Activated CD8-positive, alpha-beta memory T cell treated with anti-CD3 and anti-CD28 coated beads, Interleukin-2, amount 50 U/mL, for 48 hours (primary cell): ENCODE data around the gene SOHLH1.
A peak's percentile ranks its signal among the peaks of the same experiment; 100 is the strongest.

ENCODE experiments used
- DNase-seq: peaks from one replicate; pipeline ENCODE4 v3.0.0-alpha.2; 2020

SOHLH1 gene

DNA sequence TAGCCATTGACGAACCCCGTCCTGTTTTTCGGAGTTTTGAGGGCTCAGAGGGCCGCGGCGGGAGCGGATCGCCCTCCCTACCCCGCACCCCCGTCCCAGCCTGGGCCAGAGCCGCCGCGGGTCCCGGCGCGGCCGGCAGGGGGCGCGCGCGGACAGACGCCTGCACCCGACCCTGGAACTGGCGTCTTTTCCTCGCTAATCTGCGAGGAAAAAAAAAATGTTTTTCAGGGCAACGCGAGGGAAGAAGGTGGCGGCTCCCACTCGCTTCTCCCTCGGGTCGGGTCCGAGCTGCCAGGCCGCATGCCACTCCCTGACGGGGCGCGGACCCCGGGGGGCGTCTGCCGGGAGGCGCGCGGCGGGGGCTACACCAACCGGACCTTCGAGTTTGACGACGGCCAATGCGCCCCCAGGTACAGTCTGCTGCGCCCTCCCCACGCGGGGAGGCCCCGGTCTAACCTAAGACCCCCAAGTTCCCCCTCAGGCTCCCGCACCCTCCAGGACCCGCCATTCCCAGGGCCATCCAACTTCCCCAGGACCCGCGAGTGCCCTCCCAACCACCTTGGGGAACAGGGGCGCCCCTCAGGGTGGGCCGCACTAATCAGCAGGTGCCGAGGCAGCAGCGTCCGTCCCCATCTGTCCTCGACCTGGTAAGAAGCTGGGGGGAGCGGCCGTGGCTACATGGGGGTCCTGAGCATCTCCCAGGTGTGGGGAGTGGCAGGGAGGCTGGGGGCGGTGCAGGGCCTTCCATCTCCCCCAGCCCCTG is 2.9 kb upstream of the SOHLH1 start, which contains the start of gene KCNT1:
Gene KCNT1 (plus strand): TSS at position 227 of the 763 bp plus-strand sequence. CDS start 74 bp downstream, at position 301.
- peak; percentile 93 for DNase-seq

GRCh38 chr9:135701067-135701958 is 2.0 kb upstream of the SOHLH1 start:
- DNase-seq = peak; percentile 58

DNA sequence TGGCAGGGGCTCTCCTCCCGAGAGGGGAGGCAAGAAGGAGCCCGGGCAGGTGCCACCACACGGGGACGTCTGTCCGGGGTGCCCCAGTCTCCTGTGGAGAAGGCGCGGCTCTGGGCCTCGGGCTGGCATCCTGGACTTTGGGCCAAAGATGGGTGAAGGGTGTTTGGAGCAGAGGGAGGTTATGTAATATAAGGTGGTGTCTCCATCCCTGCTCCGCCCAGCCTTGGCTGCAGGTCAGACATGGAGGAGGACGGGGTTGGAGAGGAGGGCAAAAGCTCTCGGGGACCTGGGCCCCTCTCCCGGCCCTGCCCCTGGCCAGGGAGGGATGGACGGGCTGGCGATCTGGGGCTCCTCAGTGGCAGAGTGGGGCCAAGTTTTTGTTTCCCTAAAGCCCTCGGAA is 1.2 kb upstream of the SOHLH1 start:
- no peak for DNase-seq

DNA sequence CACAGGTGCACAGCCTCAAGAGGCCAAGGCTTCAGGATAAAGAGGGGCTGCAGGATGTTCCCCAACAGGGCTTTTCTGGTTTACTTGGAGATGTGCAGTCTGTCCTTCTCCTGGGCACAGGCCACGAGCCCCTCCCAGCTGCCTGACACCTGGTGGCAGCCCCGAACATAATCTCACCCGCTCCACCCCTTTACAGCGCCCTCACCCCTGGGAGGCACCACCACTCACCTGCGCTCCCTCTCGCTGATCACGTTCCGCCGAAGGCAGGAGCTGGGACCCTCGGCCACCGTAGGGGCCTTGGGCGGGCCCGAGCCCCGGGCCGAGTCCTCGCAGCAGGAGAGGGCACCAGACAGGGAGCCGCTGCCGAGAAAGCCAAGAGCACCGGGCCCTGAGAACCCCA is 514 bp downstream of the SOHLH1 start:
- DNase-seq = no peak

DNA sequence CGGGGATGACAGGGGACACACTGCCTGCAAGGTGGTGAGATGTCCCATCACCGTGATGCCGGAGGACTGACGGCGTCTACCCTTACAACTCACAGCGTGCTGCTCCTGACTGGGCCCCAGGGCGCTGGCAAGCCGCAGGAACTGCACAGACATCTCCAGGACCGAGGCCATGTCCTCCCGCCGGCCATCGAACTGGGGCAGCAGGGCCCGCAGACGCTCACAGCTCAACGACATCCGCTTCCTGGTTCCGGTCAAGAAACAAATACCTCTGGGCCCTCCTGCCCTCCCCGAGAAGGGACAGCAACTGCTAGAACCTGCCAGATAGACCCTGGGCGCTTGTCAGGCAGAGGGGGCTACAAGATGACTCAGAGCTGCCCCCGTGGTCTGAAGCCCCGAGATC is 1.0 kb downstream of the SOHLH1 start:
- DNase-seq = no peak

DNA sequence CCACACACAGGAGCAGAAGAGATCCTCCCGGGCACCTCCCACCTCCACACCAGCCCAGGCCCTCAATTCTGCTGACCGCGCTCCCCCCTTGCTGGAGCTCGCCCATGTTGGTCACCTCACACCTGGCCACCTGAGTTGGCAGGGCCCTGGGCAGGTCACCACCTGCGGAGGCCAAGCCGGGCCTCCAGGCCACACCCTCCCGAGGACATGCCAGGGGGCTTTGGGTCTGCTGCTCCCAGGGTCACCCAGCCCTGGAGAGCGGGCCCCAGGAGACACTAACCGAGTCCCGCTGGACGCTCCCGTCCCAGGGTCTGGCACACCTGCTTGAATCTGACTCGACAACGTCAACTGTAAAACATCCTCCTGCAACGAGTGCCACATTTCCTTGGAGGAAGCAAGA is 2.1 kb downstream of the SOHLH1 start:
- DNase-seq = no peak

- no peak for DNase-seq
Measured at GRCh38 chr9:135696446-135696845, 2.8 kb downstream of the SOHLH1 start.

DNA sequence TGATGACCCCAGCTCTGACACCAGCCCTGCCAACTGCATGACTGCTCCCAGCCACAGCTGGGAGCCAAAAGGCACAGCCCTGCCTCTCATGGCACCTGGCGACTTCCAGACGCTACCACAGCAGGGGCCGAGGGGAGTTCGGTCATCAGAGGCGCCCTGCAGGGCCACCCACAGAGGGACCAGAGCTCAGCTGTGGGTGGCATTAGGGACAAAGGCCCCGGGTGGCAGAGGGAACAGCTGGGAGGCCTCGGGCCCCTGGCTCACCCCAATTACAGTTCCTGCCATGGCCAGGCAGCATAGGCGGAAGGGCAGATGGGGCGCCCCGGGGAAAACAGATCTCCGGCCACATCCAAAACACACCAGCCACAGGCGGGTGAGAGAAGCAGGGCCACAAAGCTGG is 3.6 kb downstream of the SOHLH1 start:
- no peak for DNase-seq

DNA sequence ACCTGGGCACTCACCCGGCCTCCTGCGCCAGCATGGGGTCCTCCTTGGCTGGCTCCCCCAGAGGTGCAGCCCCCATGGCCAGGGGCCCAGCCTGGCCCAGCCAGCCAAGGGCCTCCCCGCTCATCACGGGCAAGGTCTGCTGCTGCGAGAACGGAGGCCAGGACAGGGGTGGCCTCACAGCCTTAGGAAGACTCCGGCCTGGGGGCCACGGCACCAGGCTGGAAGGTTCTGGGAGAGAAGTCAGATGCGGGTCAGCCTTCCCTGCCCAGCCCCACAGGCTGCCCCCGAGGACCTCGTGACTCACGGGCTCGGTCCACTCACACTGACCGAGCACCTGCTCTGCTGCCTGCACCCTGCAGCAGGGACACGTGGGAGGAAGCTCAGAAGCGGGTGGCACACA is 4.2 kb downstream of the SOHLH1 start:
- DNase-seq = no peak

DNA sequence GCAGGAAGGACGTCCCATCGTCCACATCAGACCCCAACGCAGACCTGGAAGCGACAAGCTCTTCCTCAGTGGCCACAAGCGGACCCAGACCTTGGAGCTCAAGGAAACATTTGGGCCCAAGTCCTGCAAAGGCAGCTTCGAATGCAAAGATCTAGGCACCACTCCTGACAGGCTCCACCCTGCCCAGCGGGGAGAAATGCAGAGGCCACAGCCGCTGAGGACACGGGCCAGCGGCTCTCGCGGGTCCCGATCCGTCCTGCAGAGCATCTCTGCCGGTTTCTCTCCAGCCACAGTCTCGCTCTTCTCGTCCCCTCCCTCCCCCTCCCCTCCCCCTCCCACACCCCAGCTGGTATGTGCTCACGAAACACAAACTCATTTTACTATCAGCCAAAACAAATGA is 4.9 kb downstream of the SOHLH1 start:
- no peak for DNase-seq

DNA sequence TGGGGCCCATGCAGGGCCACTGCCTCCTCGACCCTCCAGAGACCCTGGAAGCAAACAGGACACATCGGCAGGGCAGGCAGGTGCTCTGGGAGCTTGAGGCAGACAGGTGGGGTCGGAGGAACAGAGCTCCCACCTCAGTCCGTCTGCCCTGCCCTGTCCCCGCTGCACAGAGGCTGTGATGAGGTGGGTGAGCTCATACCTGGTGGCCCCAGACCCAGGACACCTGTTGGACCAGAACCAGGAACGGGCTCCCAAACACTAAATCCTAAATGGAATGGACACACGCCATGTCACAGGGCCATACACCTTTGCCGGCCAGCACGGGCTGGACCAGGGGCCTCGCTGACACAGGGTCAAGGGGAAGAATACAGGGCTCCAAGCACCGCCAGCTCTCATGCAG is 5.5 kb downstream of the SOHLH1 start:
- no peak for DNase-seq

DNA sequence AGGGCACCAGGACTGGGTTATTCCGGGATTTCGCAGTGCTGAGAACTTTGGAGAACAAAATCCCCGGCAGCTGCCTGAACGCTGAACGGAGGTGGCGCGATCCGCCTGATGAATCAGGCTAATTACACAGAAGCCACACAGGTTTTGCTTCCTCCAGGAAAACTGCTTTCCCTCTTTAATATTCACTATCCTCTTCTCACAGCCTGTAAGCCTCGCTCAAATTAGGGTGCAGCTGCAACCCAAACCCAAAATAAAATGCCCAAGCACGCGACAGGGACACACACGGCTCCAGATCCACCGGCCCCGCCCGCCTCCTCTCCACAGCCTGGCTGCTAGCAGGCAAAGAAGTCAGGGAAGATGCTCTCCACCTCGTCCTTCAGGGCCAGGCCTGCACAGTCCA is 6.0 kb downstream of the SOHLH1 start:
- DNase-seq = no peak

DNA sequence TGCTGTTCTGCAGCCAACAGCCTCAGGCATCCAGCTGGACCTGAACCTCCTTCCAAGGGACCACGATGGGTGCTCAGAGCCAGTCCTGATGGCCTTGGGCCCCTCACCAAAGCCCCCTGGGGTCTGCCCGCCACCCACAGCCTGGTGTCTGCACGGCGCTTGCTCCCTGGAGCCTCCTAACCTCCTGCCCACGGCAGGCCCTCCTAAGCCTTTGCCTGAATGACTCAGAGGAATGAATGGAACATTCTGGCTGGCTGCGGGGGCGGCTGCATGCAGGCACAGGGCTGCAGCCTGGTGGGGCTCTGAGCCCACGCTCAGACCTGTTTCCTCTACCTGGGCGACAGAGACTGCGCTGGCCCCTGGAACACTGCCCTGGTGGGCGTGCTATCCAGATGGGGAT is 6.9 kb downstream of the SOHLH1 start:
- DNase-seq = no peak

DNA sequence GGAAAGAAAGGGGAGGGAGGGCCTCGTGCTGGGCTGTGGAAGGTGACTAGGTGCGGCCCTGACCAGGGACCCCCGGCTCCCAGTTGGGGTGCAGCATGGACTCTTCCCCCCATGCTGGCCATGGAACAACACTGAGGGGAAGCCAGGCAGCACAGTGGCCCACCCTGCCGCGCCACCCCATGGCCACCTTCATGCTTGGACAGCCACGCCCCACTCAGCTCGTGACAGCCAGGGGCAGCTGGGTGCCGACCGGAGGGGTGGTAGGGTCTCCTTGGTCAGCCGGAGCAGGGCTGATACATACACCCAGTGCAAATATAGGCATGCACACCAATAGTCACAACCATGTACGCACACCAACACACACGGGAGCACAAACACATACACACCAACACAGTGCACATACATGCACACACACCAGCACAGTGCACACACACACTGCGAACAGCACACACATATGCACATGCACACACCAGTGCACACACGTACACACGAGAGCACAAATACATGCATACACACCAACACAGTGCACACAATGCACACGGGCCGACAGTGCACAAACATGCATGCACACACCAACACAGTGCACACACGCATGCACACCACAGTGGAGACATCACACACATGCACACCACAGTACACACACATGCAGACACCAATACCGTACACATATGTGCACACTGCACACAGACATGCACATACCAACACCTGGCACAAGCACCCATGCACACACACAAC is 8.3 kb downstream of the SOHLH1 start:
- no peak for DNase-seq

- DNase-seq = no peak
Measured at GRCh38 chr9:135689011-135689410, 10.3 kb downstream of the SOHLH1 start.

DNA sequence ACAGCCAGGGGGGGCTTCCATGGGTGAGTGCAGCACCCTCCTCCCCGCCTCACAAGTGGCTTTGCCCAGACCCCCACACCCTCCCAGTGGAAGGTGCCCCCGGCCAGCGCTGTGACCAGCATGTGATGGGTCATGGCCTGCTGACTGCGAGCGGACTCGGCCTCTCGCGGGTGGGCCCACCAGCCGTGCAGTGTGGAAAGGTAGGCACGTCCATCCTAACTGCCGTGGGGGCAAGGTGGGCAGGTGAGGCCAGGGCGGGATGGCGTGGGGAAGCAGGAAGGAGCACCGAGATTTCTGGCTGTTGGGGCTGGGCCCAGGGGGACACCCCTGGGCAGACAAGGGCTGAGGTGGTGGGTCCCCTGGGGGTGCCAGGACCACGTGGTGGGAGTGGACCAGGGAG is 12.1 kb downstream of the SOHLH1 start:
- no peak for DNase-seq

DNA sequence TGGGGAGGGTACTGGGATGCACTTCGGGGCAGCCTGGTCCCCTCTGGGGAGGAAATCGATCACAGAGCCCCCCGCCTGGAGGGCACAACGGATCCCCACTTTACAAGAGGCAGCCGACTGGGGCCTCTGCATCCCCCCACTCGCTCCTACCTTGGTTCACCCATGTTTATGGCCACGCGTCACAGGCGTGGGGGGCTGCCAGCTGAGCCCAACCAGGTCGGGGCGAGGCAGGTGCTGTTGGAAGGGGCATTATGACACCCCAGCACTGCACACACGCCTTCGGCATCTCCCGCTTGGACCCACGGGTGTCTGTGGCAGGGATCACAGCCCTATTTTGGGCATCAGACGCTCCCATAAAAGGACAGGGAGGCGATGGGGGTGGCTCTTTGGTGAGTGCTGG is 14.6 kb downstream of the SOHLH1 start:
- no peak for DNase-seq

GRCh38 chr9:135683401-135684034 is 15.8 kb downstream of the SOHLH1 start:
- DNase-seq = no peak

GRCh38 chr9:135681161-135681560 is 18.1 kb downstream of the SOHLH1 start:
- DNase-seq = no peak

DNA sequence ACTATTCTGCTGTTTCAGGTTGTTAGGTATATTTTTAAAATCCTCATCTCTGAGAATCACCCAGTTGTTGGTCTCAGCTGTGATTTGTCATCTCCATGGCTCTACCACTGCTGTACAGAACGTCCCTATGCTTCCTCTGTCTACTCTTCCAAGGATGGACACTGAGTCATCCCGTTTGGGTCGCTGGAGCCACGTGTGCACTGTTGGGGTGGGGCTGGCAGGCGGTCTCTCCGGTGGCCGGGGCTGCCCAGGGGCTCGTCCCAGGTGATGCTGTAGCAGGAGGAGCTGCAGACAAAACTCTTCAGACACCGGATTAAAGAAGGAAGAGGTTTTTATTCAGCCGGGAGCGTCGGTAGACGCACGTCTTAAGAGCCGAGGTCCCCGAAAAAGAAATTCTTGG is 19.2 kb downstream of the SOHLH1 start:
- DNase-seq = no peak

- DNase-seq = no peak
Measured at GRCh38 chr9:135678236-135679017, 20.9 kb downstream of the SOHLH1 start.

GRCh38 chr9:135677641-135678168 is 21.6 kb downstream of the SOHLH1 start:
- DNase-seq = no peak
